COLO668 (cell line): ENCODE measurements around the gene ADGRV1.
"Not testable (repeated sequence)": the region's sequence is repeated elsewhere in the genome, so short reads cannot be mapped to it uniquely, and the experiment has no call there.

Source experiments
- DNase-seq: peaks from one replicate; lab custom pipeline; 2025; ENCODE audit not compliant: unreplicated experiment; lab: John Stamatoyannopoulos, UW

ADGRV1 gene

DNA sequence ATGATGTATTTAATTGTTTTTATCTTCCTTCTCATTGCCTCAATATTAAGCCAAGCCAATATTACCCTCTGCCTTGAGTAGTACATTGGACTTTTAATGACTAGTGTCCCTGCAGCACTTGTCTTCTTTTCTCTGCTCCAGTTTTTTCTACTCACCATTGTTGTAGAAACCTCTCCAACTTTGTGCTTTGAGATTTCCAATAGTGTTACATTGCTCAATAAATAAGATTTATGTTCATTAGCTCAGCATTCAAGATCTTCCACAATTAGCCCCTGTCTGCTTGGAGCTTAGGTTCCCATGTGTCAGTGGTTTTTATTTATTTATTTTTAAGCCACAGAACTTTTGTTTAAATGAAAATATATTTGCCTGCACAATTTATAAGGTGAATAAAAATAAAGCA, 145.3 kb downstream of the ADGRV1 start:
- DNase-seq = no peak

DNA sequence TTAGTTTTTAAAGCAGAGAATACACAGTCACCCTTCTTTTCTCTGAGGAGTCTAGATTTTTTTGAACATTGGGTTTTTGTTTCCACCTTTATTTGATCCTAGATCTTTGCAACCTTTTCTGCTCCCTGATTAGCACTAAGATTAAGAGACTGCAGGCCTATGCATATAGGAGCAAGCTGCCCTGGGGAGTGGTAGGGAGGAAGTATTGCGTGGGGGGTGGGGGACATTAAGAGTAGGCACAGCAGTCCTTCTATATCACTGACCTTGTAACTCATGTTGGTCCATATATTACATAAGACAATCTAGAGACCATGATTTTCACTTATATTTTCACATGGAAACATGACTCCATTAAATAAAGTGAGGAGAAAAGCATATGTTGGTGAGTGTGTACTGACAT, 149.1 kb downstream of the ADGRV1 start:
- no peak for DNase-seq

DNA sequence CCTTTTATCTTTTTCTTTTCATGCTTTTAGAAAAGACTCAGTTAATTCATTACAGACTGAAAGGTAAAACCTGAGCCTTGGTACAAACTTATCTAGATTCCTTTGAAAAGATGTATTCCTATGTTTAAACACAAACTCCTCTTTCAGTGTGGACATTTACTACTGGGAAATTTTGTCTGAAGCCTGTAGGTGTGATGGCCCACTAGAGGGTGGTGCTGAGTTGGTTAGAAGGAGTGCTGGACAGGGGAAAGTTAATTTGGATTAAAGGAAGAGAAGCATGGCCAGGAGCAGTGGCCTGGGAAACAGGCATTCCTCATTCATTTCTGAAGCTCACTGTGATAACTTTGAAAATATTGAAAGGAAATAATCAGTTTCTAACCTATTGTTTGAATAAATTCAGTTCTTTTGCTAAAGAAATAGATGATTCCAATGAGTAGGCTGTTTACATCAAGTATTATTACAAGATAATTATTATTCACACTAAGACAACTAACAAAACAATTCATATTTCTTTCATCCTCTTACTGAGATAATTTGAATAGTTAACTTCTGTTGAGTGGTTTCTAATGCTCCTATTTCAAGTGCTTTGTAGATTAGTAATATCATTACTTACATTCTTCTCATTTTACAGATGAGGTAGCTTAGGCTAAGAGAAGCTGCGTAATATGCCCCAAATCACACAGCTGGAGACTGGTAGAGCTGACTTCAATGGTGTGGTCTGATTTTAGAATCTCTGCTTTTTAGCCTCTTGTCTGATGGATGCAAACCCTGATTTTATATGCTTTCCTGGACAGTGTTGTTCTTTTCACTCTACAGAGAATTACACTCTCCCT, 150.9 kb downstream of the ADGRV1 start:
- DNase-seq = peak; percentile 17

DNA sequence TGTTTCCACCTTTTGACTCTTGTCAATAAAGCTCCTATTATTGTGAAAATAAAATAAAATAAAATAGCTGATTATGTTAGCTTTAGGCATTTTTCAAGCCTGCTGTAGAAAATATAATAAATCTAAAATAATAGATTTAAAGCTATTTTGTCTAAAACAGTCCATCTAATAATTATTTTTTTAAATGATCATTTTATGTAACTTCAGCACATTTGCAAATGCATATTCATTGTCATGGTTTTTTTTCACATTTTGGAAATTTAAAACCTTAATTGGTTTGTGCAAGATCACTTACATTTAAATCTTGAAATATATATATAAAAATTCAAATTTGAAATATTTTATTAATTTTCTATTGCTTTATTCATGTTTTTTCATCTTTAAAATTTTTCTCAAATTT, 159.8 kb downstream of the ADGRV1 start:
- DNase-seq = no peak

DNA sequence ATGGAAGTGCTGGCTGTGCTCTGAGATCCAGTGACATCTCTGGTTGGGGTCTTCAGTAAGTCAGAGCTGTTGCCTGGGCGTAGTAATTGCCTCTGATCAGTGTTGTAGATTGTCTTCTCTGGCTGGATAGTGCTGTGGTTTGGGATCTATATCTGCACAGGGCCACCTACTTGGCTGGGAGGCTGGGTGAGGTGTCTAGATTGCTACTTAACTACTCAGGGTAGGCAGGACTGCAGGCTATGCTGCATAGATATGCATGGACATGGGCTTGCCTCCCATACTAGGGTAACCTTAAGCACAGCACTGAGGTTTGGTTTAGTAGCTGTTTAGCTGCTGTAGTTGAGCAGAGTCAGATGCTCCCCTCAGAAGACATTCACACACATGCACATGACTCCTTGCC, 181.0 kb downstream of the ADGRV1 start:
- DNase-seq = no peak

DNA sequence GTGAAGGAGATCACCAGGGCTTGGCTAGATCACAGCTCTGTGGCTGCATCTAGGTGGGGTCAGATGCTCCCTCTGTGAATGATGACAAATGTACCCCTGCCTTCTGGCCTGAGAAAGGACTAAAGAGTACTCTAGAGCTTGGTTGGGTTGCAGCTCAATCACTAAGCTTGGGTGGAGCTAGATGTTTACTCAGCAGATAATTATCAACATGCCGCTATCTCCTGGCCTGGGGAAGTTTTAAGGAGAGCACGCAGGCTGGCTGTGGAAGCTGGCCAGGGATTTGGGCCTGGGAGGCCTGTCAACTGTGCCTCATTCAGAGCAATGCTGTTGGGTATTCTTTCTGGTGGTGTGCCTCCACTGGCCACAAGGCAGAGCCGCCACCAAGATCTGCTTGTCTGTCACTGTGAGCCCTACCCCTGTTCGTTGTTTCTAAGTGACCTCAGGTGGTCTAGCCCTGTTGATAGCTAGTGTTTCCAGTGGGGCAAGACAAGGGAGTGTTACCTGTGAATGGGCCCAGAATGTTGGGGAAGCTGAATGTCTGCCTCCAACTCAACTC, 181.7 kb downstream of the ADGRV1 start:
- DNase-seq = no peak

DNA sequence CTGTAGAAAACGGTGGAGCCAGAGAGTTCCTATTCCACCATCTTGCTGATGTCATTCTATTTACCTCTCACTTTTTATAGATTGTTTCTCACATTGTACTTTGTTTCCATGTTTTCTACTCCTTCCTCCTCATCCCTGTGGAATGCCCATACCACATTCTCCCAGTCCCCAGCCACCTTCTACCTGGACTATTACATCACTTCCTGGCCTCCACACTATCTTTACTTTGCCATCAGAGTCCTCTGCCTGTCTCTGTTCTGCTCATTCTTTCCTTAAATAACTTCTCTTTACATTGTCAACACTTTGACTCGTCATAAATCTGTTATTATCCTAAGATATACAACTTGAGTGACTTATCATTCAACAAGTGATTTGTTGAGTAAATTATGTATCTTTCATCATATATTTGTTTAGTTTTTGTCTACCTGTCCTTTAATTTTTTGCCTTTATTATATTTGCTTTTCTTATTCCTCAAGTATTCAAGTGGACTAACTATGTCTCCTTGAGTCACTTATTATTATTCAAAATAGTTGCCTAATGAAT, 182.5 kb downstream of the ADGRV1 start:
- no peak for DNase-seq

DNA sequence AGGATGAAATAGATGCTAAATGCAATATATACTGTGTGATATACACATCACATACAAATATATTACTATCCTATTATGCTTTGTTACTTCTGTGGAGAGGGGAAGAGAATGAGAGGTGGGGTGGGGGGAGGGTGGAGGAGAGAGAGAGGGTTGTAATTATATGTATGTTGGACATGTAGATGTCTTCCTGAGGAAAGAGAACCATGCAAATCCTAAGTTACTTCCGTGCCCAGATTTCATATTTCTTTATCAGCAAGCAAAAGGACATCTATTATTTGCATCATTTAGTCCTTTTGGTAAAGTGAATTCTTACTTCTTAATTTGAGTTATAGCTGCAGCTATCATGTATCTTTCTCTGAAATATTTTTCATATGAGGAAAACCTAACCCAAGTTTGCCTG, 187.5 kb downstream of the ADGRV1 start:
- no peak for DNase-seq

DNA sequence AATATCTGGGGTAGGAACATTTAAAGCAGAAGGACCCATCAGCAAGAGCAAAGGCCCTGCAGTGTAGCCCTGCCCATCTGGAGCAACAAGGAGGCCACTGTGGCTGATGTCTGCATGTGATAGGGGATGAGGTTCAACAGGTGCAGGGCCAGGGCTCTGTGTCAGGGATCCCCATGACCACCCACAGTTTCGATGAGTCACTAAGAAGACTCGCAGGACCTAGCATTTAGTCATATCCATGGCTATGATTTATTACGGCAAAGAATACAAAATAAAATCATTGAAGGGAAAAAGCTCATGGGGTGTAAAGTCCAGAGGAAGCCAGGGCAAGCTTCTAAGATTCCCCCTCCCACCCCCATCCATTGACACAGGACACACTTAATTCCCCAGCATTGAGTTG, 188.6 kb downstream of the ADGRV1 start:
- peak; percentile 1 for DNase-seq

DNA sequence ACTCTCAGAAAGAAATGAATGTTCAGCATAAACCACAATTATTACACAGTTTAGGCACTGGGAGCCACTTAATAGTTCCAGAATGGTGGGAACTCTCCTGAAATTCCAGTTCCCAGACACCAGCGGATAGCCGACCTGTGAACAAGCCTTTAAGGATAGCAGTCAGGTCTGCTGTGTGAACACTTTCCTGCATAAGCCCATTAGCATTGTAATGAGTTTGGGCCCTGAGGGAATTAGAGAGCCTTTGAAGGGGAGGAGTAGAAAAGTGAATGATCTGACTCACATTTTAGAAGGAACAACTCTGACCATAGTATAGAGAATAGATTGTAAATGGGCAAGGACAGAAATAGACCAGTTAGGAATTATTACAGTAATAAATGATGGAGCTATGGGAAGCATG, 189.1 kb downstream of the ADGRV1 start:
- DNase-seq = no peak

DNA sequence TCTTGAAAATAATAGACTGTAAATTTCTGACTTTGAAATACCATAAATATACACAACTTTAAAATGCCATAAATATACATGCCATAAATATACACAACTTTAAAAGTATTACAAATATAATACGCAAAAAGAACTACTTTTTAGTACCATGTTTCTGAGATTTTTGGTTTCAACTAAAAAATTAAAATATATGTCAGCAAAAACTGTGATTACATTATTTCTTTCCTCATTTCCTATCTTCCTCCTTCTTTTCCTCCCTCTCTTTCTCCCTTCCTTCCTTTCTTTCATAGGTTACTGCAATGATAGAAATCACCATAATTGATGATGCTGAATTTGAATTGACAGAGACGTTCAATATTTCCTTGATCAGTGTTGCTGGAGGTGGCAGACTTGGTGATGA, 200.5 kb downstream of the ADGRV1 start:
- DNase-seq = no peak

DNA sequence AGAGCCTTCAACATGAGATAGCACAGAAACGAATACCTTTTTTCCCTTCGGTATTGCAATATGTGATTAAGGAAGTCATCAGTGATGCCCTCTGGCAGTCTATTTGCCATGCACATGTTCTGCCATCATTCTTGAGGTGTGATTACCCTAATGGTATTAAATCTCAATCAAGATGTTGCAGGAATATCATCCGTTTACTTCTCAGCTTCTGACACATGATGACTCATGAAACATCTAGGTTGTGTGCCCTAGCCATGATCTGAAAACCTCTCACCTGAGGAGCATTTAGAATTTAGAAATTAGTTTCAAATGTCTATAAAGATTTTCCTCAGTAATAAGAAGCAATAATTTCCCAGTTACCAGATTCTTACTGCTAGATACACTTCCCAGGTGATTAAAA, 209.1 kb downstream of the ADGRV1 start:
- no peak for DNase-seq

DNA sequence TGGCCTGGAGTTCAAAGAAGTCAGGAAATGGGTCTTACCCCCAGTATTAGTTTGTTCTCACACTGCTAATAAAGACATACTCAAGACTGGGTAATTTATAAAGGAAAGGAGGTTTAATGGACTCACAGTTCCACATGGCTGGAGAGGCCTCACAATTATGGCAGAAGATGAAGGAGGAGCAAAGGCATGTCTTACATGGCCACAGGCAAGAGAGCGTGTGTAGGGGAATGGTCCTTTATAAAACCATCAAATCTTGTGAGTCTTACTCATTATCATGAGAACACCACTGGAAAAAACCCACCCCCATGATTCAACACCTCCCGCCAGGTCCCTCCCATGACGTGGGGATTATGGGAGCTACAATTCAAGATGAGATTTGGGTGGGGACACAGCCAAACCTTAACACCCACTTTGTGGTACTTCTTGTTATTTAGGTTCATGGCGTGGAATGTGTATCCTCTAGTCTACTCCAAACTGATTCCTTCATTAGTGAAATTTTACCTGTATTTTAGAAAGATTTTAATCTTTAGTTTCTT, 211.5 kb downstream of the ADGRV1 start:
- DNase-seq = not testable (repeated sequence)

DNA sequence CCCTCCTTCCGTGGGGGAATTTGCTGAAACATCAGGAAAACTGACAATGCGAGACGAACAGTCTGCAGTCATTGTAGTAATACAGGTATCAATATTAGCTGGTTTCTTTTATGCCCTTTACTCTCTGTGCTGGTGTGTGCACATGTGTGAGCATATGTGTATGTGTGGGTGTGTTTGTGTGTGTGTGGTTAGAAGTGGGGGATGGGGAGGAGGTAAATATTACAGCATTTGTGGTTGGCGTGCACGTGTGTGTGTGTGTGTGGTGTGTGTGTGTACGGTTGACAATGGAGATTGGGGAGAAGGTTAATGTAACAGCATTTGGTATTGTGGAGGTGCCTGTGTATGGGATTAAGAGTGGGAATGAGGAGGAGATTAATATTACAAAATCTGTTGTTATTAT, 219.4 kb downstream of the ADGRV1 start:
- DNase-seq = no peak

DNA sequence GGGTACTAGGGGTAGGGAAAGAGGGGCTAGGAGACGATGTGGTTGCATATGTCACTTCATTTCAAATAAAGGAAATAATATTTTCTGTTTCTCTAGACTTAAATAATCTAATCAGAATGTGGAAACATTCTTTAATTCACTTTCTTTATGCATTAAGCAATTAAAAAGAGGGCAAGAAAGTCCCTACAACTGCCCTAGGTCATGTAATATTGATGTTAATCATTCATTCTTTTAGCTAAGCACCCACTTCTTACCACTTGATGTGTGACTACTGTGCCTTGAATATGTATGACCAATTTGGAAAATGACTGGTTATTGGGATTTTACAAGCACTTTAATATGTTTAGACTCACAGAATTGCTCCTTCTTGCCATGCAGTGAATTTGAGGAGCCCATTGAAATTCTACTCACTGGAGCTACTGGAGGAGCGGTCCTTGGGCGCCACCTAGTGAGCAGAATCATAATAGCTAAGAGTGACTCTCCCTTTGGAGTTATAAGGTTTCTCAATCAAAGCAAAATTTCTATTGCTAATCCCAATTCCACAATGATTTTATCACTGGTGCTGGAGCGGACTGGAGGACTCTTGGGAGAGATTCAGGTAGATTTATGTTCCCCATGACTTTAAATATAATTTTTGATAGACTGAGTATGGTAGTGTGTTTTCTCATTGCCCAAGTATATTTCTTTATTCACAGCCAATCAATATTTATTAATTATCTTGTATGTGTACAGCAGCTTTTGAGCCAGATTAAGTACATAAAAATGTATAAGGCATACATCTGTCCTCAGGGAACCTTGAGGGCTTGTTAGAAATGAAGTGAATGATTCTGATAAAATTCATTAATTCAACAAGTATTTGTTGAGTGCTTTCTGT, 225.1 kb downstream of the ADGRV1 start:
- DNase-seq = peak; percentile 53

DNA sequence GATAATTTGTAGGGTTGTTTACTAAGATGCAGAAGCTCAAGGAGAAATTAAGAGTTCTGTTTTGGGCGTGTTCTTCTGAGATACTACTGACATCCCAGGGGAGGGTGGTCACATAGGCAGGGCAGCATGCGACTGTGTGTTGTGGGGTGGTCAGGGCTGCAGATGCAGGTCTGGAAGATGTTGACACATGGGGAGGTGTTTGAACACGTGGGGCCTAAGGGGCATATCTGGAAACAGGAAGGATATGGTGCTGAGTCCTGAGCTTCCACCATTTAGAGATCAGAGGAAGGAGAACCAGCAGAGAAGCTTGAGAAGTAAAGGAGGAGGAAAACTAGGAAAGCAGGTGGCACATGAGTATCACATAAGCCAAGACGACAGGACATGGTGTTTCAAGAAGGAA, 228.2 kb downstream of the ADGRV1 start:
- no peak for DNase-seq

DNA sequence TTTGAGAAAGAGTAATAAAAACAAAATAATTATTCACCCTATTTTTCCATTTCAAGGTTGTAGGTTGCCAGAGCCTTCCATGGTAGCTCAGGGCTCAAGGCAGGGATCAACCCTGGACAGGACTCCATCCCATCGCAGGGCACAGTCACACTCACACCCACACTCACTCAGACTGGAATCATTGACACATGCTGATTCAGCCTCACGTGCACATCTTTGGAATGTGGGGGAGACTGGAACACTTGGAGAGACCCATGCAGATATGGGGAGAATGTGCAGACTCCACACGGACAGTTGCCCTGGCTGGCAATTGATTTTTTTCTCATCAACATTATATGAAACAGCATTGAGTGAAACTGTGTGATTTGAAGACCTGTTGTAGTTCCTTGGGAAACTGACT, 234.1 kb downstream of the ADGRV1 start:
- no peak for DNase-seq

DNA sequence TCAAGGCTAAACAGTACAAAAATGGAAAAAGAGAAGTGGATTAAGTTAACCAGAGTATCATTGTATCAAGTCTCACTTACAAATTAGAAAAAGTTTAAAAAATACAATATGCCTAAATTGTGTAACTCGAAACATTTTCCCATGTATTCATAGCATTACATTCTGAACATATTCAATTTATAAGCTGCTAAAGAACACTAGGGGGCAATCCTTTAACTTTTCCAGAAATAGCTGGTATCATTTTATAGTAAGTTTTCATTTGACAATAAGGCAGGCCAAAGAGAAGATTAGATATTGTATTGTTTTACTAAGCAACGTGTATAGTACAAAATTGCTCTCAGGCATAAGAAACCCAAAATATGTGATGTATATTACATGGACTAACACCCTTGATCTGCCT, 234.6 kb downstream of the ADGRV1 start:
- no peak for DNase-seq

DNA sequence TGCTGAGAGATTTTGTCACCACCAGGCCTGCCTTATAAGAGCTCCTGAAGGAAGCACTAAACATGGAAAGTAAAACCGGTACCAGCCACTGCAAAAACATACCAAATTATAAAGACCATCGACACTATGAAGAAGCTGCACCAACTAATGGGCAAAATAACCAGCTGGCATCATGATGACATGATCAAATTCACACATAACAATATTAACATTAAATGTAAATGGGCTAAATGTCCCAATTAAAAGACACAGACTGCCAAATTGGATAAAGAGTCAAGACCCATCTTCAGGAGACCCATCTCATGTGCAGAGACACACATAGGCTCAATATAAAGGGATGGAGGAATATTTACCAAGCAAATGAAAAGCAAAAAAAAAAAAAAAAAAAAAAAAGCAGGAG, 238.3 kb downstream of the ADGRV1 start:
- DNase-seq = not testable (repeated sequence)

DNA sequence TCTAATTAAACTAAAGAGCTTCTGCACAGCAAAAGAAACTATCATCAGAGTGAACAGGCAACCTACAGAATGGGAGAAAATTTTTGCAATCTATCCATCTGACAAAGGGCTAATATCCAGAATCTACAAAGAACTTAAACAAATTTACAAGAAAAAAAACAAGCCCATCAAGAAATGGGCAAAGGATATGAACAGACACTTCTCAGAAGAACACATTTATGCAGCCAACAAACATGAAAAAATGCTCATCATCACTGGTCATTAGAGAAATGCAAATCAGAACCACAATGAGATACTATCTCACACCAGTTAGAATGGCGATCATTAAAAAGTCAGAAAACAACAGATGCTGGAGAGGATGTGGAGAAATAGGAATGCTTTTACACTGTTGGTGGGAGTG, 241.5 kb downstream of the ADGRV1 start:
- not testable (repeated sequence) for DNase-seq

DNA sequence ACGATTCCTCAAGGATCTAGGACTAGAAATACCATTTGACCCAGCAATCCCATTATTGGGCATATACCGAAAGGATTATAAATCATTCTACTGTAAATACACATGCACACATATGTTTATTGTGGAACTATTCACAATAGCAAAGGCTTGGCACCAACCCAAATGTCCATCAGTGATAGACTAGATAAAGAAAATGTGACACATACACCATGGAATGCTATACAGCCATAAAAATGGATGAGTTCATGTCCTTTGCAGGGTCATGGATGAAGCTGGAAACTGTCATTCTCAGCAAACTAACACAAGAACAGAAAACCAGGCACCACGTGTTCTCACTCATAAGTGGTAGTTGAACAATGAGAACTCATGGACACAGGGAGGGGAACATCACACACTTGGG, 241.9 kb downstream of the ADGRV1 start:
- DNase-seq = not testable (repeated sequence)
